ENCODE data around the gene ACOX1.

ACOX1 gene

GRCh38 chr17:75892556-75893224 lies 86.3 kb downstream of the ACOX1 start:
- no peak for DNase-seq (ENCODE audit: low read depth)

GRCh38 chr17:75891605-75892555 lies 87.1 kb downstream of the ACOX1 start:
- DNase-seq (ENCODE audit: low read depth), result no peak
